HepG2 (cell line): Measurements from ENCODE around the gene GFRA1. TPM values are rescaled to one million over a fixed set of nuclear protein-coding genes. Genes with fewer than 3 reads are reported as not detected.

Experiments
- FOXP1 ChIP-seq, 2 experiments: fragments of 450-650 bp in 1 of 2; IDR thresholded peaks; 2 replicates each; pipeline ENCODE4 v1.6.1; 2017 to 2018; ENCODE audit warnings: antibody characterized with exemption in 1 of 2
- HMGXB3 ChIP-seq: sonication (generic); formaldehyde crosslinking; IDR thresholded peaks from 2 replicates; pipeline ENCODE4 v1.4.0; 2020; ENCODE audit warnings: missing genetic modification reagents, borderline replicate concordance
- KIAA2018 ChIP-seq: sonication (generic); formaldehyde crosslinking; IDR thresholded peaks from 2 replicates; pipeline ENCODE4 v1.5.0; 2020; ENCODE audit warnings: mild to moderate bottlenecking, missing genetic modification reagents, borderline replicate concordance
- KLF15 ChIP-seq: sonication (generic); formaldehyde crosslinking; IDR thresholded peaks from 2 replicates; pipeline ENCODE4 v1.8.1; 2023; ENCODE audit warnings: borderline replicate concordance, mild to moderate bottlenecking, inconsistent platforms, missing genetic modification reagents, mixed read lengths
- KMT2A ChIP-seq: sonication (generic); formaldehyde crosslinking; IDR thresholded peaks from 2 replicates; pipeline ENCODE4 v1.4.0; 2020; ENCODE audit warnings: missing genetic modification reagents
- MLLT10 ChIP-seq: sonication (generic); formaldehyde crosslinking; IDR thresholded peaks from 2 replicates; pipeline ENCODE4 v1.4.0; 2020; ENCODE audit warnings: missing genetic modification reagents
- PRDM4 ChIP-seq: sonication (generic); formaldehyde crosslinking; IDR thresholded peaks from 2 replicates; pipeline ENCODE4 v1.9.0; 2021; ENCODE audit warnings: missing genetic modification reagents, borderline replicate concordance
- RFXANK ChIP-seq: IDR thresholded peaks from 2 replicates; pipeline ENCODE4 v1.6.1; 2016
- THAP7 ChIP-seq: sonication (generic); formaldehyde crosslinking; IDR thresholded peaks from 2 replicates; pipeline ENCODE4 v1.8.1; 2023; ENCODE audit warnings: mild to moderate bottlenecking, missing genetic modification reagents
- ZNF207 ChIP-seq: fragments of 450-650 bp; IDR thresholded peaks from 2 replicates; pipeline ENCODE4 v1.6.1; 2016; ENCODE audit warnings: antibody characterized with exemption, borderline replicate concordance
- ZNF460 ChIP-seq: sonication (generic); formaldehyde crosslinking; IDR thresholded peaks from 2 replicates; pipeline ENCODE4 v1.5.1; 2020; ENCODE audit warnings: missing genetic modification reagents, mild to moderate bottlenecking, borderline replicate concordance
- ZNF549 ChIP-seq: sonication (generic); formaldehyde crosslinking; IDR thresholded peaks from 2 replicates; pipeline ENCODE4 v1.5.0; 2020; ENCODE audit warnings: missing genetic modification reagents
- ZNF567 ChIP-seq: sonication (generic); formaldehyde crosslinking; IDR thresholded peaks from 2 replicates; pipeline ENCODE4 v1.8.1; 2023; ENCODE audit warnings: mild to moderate bottlenecking, missing genetic modification reagents, borderline replicate concordance
- ZNF570 ChIP-seq: sonication (generic); formaldehyde crosslinking; IDR thresholded peaks from 2 replicates; pipeline ENCODE4 v1.4.0; 2020; ENCODE audit warnings: mild to moderate bottlenecking, missing genetic modification reagents, borderline replicate concordance
- polyA plus RNA-seq, 8 experiments: library from polyadenylated mRNA; depleted of rRNA in 3 of 8; stranded (reverse) in 7 of 8; unstranded in 1 of 8; fragments of >200 nt; fragmentation: Illumina TruSeq in 4 of 8; extraction: Trizol in 4 of 8; gene quantifications; 2 replicates each; pipeline versions ENCODE4 v1.2.1 to v1.2.3, GENCODE V29; 2011 to 2016; ENCODE audit warnings: low read depth in 4 of 8, missing spikeins in 1 of 8, mixed read lengths in 1 of 8; ENCODE audit not compliant: insufficient read depth in 1 of 8
- total RNA-seq, 5 experiments: library from RNA; depleted of rRNA; stranded (reverse); fragments of >200 nt; fragmentation: Illumina TruSeq; extraction: Trizol; gene quantifications; 2 replicates each; pipeline ENCODE4 v1.2.3, GENCODE V29; 2016; ENCODE audit warnings: low read depth in 1 of 5

Gene GFRA1
- total and polyA plus RNA-seq, 2 of the 13 experiments (the other 11 are each of a cell fraction or from before 2014, with no cell fraction given), result not detected

GRCh38 chr10:116038259-116038658 lies 234.7 kb downstream of the GFRA1 start (continued):
- TF ChIP-seq ZNF570 (CRISPR knock-in tag) (no peak), ZNF567 (CRISPR knock-in tag) (no peak), HMGXB3 (CRISPR knock-in tag) (no peak), KIAA2018 (no peak), FOXP1 (IDR thresholded peaks at IDR 0.05) (no peak), FOXP1 (CRISPR knock-in tag; IDR thresholded peaks at IDR 0.05) (peak; percentile 72), ZNF549 (CRISPR knock-in tag) (no peak), THAP7 (CRISPR knock-in tag) (no peak), ZNF207 (no peak), ZNF460 (CRISPR knock-in tag) (no peak), KLF15 (CRISPR knock-in tag) (no peak), PRDM4 (CRISPR knock-in tag) (no peak), MLLT10 (no peak), RFXANK (CRISPR knock-in tag) (no peak), KMT2A (no peak)
